Measurements from ENCODE around the gene ADAM12. TPM values are rescaled to one million over a fixed set of nuclear protein-coding genes. Genes with fewer than 3 reads are reported as not detected.

Gene ADAM12
- total and polyA plus RNA-seq, 2 donors (not counting 3 experiments of a cell fraction or from before 2014, with no cell fraction given): 0.22 to 0.33 TPM

DNA sequence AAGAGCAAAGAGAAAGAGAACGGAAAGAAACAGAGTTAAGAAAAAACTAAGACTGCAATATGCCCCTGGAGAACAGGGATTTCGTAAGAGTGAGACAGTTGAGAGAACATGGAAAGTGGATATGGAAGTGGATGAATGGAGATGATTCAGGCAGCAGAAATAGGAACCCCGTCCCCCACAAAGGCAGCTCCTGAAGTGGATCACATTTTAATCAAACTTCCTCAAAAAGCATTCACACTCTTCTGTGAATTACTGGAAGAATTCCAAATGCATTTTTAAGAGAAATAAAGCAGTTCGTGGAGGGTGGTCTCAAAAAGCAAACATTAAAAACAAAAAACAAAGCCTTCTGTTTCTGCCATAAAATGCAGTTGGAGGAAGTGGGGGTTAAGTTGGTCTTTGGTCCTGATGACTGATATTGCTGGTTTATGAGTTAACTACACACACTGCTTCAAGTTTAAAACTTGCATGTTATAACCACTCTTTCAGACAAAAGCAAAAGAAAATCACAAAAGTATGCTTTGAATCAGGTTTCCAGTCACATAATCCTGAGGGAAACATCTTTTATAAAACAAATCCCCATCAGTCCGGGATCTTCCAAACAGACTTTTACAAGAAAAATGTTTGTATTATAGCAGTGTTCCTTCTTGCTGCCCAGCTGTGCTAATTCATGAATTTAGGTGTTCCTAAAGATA lies 277.6 kb downstream of the ADAM12 start:
- Histone ChIP-seq H3K36me3 (ENCODE audit: control insufficient read depth in 2 of 2, extremely low read depth in 1 of 2, insufficient read depth in 2 of 2, low read length in 2 of 2) (no peaks in the 10 kb centered on the region), H3K79me2 (ENCODE audit: control insufficient read depth, insufficient read depth, low read length) (no peaks in the 10 kb centered on the region), H4K20me1 (replicated peaks; ENCODE audit: control insufficient read depth, extremely low read depth, insufficient read depth, low read length) (no peaks in the 10 kb centered on the region), H3K4me2 (ENCODE audit: insufficient read depth, low read length) (no peak overlapping the region), H3K9me1 (replicated peaks; ENCODE audit: control insufficient read depth, extremely low read depth, insufficient read depth, low read length) (no peaks in the 10 kb centered on the region), H2AFZ (ENCODE audit: low read depth, low read length) (no peak overlapping the region), H3K4me3 (replicated peaks in 1 of 3; ENCODE audit: insufficient read depth in 1 of 3, low read depth in 1 of 3, low read length in 3 of 3) (no peak overlapping the region), H3K27me3 (ENCODE audit: control insufficient read depth in 2 of 2, insufficient read depth in 2 of 2, low read length in 2 of 2) (no peaks in the 10 kb centered on the region), H3K27ac (ENCODE audit: insufficient read depth, low read depth, low read length) (no peak overlapping the region), H3K4me1 (ENCODE audit: control insufficient read depth, extremely low read depth, insufficient read depth, low read length) (no peaks in the 10 kb centered on the region), H3K9me3 (replicated peaks; ENCODE audit: control insufficient read depth, insufficient read depth, low read length) (no peaks in the 10 kb centered on the region), H3K9ac (replicated peaks; ENCODE audit: extremely low read depth, insufficient read depth, low read length) (no peak overlapping the region)
- DNase-seq (ENCODE audit: low read depth, low spot score) (no peak), FAIRE-seq (no peak)
- dilution Hi-C loops (cut with MboI; ENCODE audit: extremely low pct_ligation_motif_present, low sequenced_read_pairs) (no loop called here), intact Hi-C loops (cut with micrococcal nuclease) (no loop called here)
- ChIA-PET POLR2A (no interaction called here), CTCF (interaction anchor here (0.8 kb wide), 1 partner anchor 13 kb away, joined by 3 read pairs; no protein-coding TSS in a partner anchor)
- TF ChIP-seq JUN (IDR thresholded peaks at IDR 0.05; ENCODE audit: borderline replicate concordance, insufficient read depth, insufficient read length, low read depth): no peak
- no peak for TF ChIP-seq EZH2 (IDR thresholded peaks at IDR 0.05; ENCODE audit: borderline replicate concordance, low read depth, low read length, severe bottlenecking)
- TF ChIP-seq, protein P1, sequence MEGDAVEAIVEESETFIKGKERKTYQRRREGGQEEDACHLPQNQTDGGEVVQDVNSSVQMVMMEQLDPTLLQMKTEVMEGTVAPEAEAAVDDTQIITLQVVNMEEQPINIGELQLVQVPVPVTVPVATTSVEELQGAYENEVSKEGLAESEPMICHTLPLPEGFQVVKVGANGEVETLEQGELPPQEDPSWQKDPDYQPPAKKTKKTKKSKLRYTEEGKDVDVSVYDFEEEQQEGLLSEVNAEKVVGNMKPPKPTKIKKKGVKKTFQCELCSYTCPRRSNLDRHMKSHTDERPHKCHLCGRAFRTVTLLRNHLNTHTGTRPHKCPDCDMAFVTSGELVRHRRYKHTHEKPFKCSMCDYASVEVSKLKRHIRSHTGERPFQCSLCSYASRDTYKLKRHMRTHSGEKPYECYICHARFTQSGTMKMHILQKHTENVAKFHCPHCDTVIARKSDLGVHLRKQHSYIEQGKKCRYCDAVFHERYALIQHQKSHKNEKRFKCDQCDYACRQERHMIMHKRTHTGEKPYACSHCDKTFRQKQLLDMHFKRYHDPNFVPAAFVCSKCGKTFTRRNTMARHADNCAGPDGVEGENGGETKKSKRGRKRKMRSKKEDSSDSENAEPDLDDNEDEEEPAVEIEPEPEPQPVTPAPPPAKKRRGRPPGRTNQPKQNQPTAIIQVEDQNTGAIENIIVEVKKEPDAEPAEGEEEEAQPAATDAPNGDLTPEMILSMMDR (IDR thresholded peaks at IDR 0.05; ENCODE audit: extremely low read depth in 1 of 2, insufficient read depth in 1 of 2, low read depth in 1 of 2, low read length in 2 of 2): no peak
- TF ChIP-seq POLR2A (IDR thresholded peaks at IDR 0.05; ENCODE audit: low read depth, low read length): no peak
- TF ChIP-seq FOS (IDR thresholded peaks at IDR 0.05; ENCODE audit: borderline replicate concordance, insufficient read depth, low read length): no peak
- no TSS peak for BruUV-seq (replicated peaks)

- H2AFZ ChIP-seq (ENCODE audit: low read depth, low read length): no peak overlapping the region
- TF ChIP-seq, protein P1 (IDR thresholded peaks at IDR 0.05; ENCODE audit: extremely low read depth in 1 of 2, insufficient read depth in 1 of 2, low read depth in 1 of 2, low read length in 2 of 2): no peak
- TF ChIP-seq POLR2AphosphoS5 (IDR thresholded peaks at IDR 0.05; ENCODE audit: insufficient read depth, low read depth, low read length) (no peak), GATA2 (IDR thresholded peaks at IDR 0.05; ENCODE audit: insufficient read depth, insufficient read length, low read depth, low read length) (no peak), MAX (IDR thresholded peaks at IDR 0.05; ENCODE audit: insufficient read depth, insufficient read length) (no peak), EZH2 (IDR thresholded peaks at IDR 0.05; ENCODE audit: borderline replicate concordance, low read depth, low read length, severe bottlenecking) (no peak)
- no peak overlapping the region for H3K4me2 ChIP-seq (ENCODE audit: insufficient read depth, low read length)
- ChIA-PET CTCF (no interaction called here), POLR2A (no interaction called here)
- dilution Hi-C loops (cut with MboI; ENCODE audit: extremely low pct_ligation_motif_present, low sequenced_read_pairs) (no loop called here), intact Hi-C loops (cut with micrococcal nuclease) (no loop called here)
- H3K4me1 ChIP-seq (ENCODE audit: control insufficient read depth, extremely low read depth, insufficient read depth, low read length): no peaks in the 10 kb centered on the region
- no peaks in the 10 kb centered on the region for H3K79me2 ChIP-seq (ENCODE audit: control insufficient read depth, insufficient read depth, low read length)
- BruUV-seq (replicated peaks): no TSS peak
- H3K9ac ChIP-seq (replicated peaks; ENCODE audit: extremely low read depth, insufficient read depth, low read length): no peak overlapping the region
- no peaks in the 10 kb centered on the region for H3K9me3 ChIP-seq (replicated peaks; ENCODE audit: control insufficient read depth, insufficient read depth, low read length)
- H3K4me3 ChIP-seq (replicated peaks in 1 of 3; ENCODE audit: insufficient read depth in 1 of 3, low read depth in 1 of 3, low read length in 3 of 3): no peak overlapping the region
- H3K9me1 ChIP-seq (replicated peaks; ENCODE audit: control insufficient read depth, extremely low read depth, insufficient read depth, low read length): no peaks in the 10 kb centered on the region
- H4K20me1 ChIP-seq (replicated peaks; ENCODE audit: control insufficient read depth, extremely low read depth, insufficient read depth, low read length): no peaks in the 10 kb centered on the region
- no peaks in the 10 kb centered on the region for H3K27me3 ChIP-seq (ENCODE audit: control insufficient read depth in 2 of 2, insufficient read depth in 2 of 2, low read length in 2 of 2)
- DNase-seq (ENCODE audit: low read depth, low spot score): no peak
- no peaks in the 10 kb centered on the region for H3K36me3 ChIP-seq (ENCODE audit: control insufficient read depth in 2 of 2, extremely low read depth in 1 of 2, insufficient read depth in 2 of 2, low read length in 2 of 2)
- FAIRE-seq: no peak
- H3K27ac ChIP-seq (ENCODE audit: insufficient read depth, low read depth, low read length): no peak overlapping the region
Observed at GRCh38 chr10:126109893-126110292, 278.4 kb downstream of the ADAM12 start.
